ENCODE measurements around the gene DDX31.
"Not testable (repeated sequence)": the region's sequence is repeated elsewhere in the genome, so short reads cannot be mapped to it uniquely, and the experiment has no call there.

Gene DDX31

GRCh38 chr9:132669698-132670456 is at the start of gene DDX31:
TSS of gene DDX31 (minus strand) at chr9:132669983. CDS start at chr9:132669934, 49 bp downstream.
- FAIRE-seq: no peak

- not testable (repeated sequence) for FAIRE-seq
These were observed 48.7 kb upstream of the DDX31 start for GRCh38 chr9:132718381-132718928.

GRCh38 chr9:132717326-132717945 is 47.7 kb upstream of the DDX31 start:
- FAIRE-seq: no peak

GRCh38 chr9:132716007-132716406 is 46.2 kb upstream of the DDX31 start:
- no peak for FAIRE-seq

GRCh38 chr9:132712753-132713152 is 43.0 kb upstream of the DDX31 start:
- no peak for FAIRE-seq

GRCh38 chr9:132711846-132712245 is 42.1 kb upstream of the DDX31 start:
- FAIRE-seq: no peak

- not testable (repeated sequence) for FAIRE-seq
These were observed 41.4 kb upstream of the DDX31 start for GRCh38 chr9:132711152-132711551.

- FAIRE-seq: no peak
These were observed 40.5 kb upstream of the DDX31 start for GRCh38 chr9:132710333-132710732.

- FAIRE-seq: no peak
These were observed 39.1 kb upstream of the DDX31 start for GRCh38 chr9:132708769-132709430.

- no peak for FAIRE-seq
These were observed 38.5 kb upstream of the DDX31 start for GRCh38 chr9:132708239-132708638.

- FAIRE-seq: no peak
These were observed 33.6 kb upstream of the DDX31 start for GRCh38 chr9:132703336-132703735.

- no peak for FAIRE-seq
These were observed 32.5 kb upstream of the DDX31 start for GRCh38 chr9:132702254-132702653.

- FAIRE-seq: no peak
These were observed 30.2 kb upstream of the DDX31 start for GRCh38 chr9:132699956-132700355.

- no peak for FAIRE-seq
These were observed 29.2 kb upstream of the DDX31 start for GRCh38 chr9:132698989-132699388.

- FAIRE-seq: no peak
These were observed 27.4 kb upstream of the DDX31 start for GRCh38 chr9:132697230-132697629.

- no peak for FAIRE-seq
These were observed 24.4 kb upstream of the DDX31 start for GRCh38 chr9:132694144-132694543.

- no peak for FAIRE-seq
These were observed 20.9 kb upstream of the DDX31 start for GRCh38 chr9:132690696-132691095.

- no peak for FAIRE-seq
These were observed 14.1 kb upstream of the DDX31 start for GRCh38 chr9:132683873-132684272.

- FAIRE-seq: no peak
These were observed 11.8 kb upstream of the DDX31 start for GRCh38 chr9:132681561-132681960.

- FAIRE-seq: no peak
These were observed 10.3 kb upstream of the DDX31 start for GRCh38 chr9:132679946-132680625.

- FAIRE-seq: no peak
These were observed 8.2 kb upstream of the DDX31 start for GRCh38 chr9:132677976-132678375.

GRCh38 chr9:132674485-132674884 is 4.7 kb upstream of the DDX31 start:
- no peak for FAIRE-seq

GRCh38 chr9:132673355-132673754 is 3.6 kb upstream of the DDX31 start:
- FAIRE-seq: no peak
